CD14-positive monocyte (primary cell): ENCODE results near the gene TIFAB. TPM values are rescaled to one million over a fixed set of nuclear protein-coding genes. Genes with fewer than 3 reads are reported as not detected.

ENCODE experiments used
- DNase-seq, 3 donors: peaks; one replicate each; pipeline ENCODE4 v3.0.0-alpha.2; 2011 to 2022
- H2AFZ ChIP-seq: 2 replicates; pipeline ENCODE4 v1.6.0; 2012; ENCODE audit warnings: mild to moderate bottlenecking, low read depth, low read length, inconsistent platforms; ENCODE audit not compliant: insufficient read depth, poor library complexity, severe bottlenecking
- H3K27ac ChIP-seq, 2 donors: 1 replicate in 1 of 2; 2 replicates in 1 of 2; pipeline ENCODE4 v1.5.1; 2012 to 2013; ENCODE audit warnings: low read length in 2 of 2, control low read depth in 1 of 2, inconsistent platforms in 1 of 2, low read depth in 1 of 2, mild to moderate bottlenecking in 1 of 2
- H3K27me3 ChIP-seq, 2 donors: one replicate each; pipeline versions ENCODE4 v1.6.0 to v1.6.1; 2011 to 2013; ENCODE audit warnings: low read length in 2 of 2; ENCODE audit not compliant: control insufficient read depth in 2 of 2, insufficient read depth in 2 of 2
- H3K36me3 ChIP-seq, 2 donors: replicated peaks in 1 of 2; 1 replicate in 1 of 2; 2 replicates in 1 of 2; pipeline versions ENCODE4 v1.5.1 to v1.6.1; 2012 to 2013; ENCODE audit warnings: low read length in 2 of 2, control low read depth in 1 of 2, inconsistent platforms in 1 of 2, mild to moderate bottlenecking in 1 of 2; ENCODE audit not compliant: insufficient read depth in 2 of 2, control insufficient read depth in 1 of 2
- H3K4me1 ChIP-seq, 2 donors: 1 replicate in 1 of 2; 2 replicates in 1 of 2; pipeline versions ENCODE4 v1.5.1 to v1.6.1; 2012 to 2013; ENCODE audit warnings: low read length in 2 of 2, control low read depth in 1 of 2, inconsistent platforms in 1 of 2, mild to moderate bottlenecking in 1 of 2, moderate library complexity in 1 of 2; ENCODE audit not compliant: insufficient read depth in 2 of 2, control insufficient read depth in 1 of 2
- H3K4me2 ChIP-seq: replicated peaks from 2 replicates; pipeline ENCODE3; 2012; ENCODE audit warnings: low read length, moderate library complexity, mild to moderate bottlenecking; ENCODE audit not compliant: poor library complexity, severe bottlenecking; ENCODE audit errors: extremely low read depth
- H3K4me3 ChIP-seq, 3 experiments: fragments of 200-600 bp in 1 of 3; sonication (generic) in 1 of 3; replicated peaks in 1 of 3; 1 replicate in 2 of 3; 2 replicates in 1 of 3; pipeline ENCODE4 v1.5.1; 2011 to 2013; ENCODE audit warnings: low read length in 3 of 3, mild to moderate bottlenecking in 3 of 3, control low read depth in 2 of 3, low read depth in 2 of 3, inconsistent platforms in 1 of 3, moderate library complexity in 1 of 3
- H3K79me2 ChIP-seq: 2 replicates; pipeline ENCODE4 v1.6.0; 2012; ENCODE audit warnings: mild to moderate bottlenecking, control low read depth, inconsistent platforms, low read length, moderate library complexity; ENCODE audit not compliant: insufficient read depth
- H3K9ac ChIP-seq: 2 replicates; pipeline ENCODE4 v1.6.0; 2017; ENCODE audit warnings: low read length, mild to moderate bottlenecking; ENCODE audit not compliant: insufficient read depth, poor library complexity, severe bottlenecking
- H3K9me3 ChIP-seq, 2 donors: replicated peaks in 1 of 2; 1 replicate in 1 of 2; 2 replicates in 1 of 2; pipeline versions ENCODE4 v1.5.1 to v1.6.1; 2012 to 2013; ENCODE audit warnings: low read length in 2 of 2, control low read depth in 1 of 2; ENCODE audit not compliant: control insufficient read depth in 1 of 2, insufficient read depth in 1 of 2
- H4K20me1 ChIP-seq: 2 replicates; pipeline ENCODE4 v1.6.0; 2012; ENCODE audit warnings: mild to moderate bottlenecking, low read length, control low read depth, moderate library complexity; ENCODE audit not compliant: insufficient read depth
- H3K27ac Mint-ChIP-seq, 7 donors: one replicate each; pipeline ENCODE4 v1.8.0; 2020; ENCODE audit warnings: mild to moderate bottlenecking in 7 of 7, mixed read lengths in 7 of 7, moderate library complexity in 6 of 7, inconsistent platforms in 2 of 7
- H3K27me3 Mint-ChIP-seq, 3 donors: one replicate each; pipeline ENCODE4 v1.8.0; 2021 to 2022; ENCODE audit warnings: low read depth in 3 of 3, mild to moderate bottlenecking in 3 of 3, mixed read lengths in 3 of 3, moderate library complexity in 3 of 3, inconsistent platforms in 1 of 3
- H3K36me3 Mint-ChIP-seq, 2 donors: one replicate each; pipeline ENCODE4 v1.8.0; 2020; ENCODE audit warnings: mixed read lengths in 2 of 2, inconsistent platforms in 1 of 2, mild to moderate bottlenecking in 1 of 2
- H3K4me1 Mint-ChIP-seq: one replicate; pipeline ENCODE4 v1.8.0; 2020; ENCODE audit warnings: mild to moderate bottlenecking, mixed read lengths
- H3K4me3 Mint-ChIP-seq, 2 donors: one replicate each; pipeline ENCODE4 v1.8.0; 2020; ENCODE audit warnings: mild to moderate bottlenecking in 2 of 2, mixed read lengths in 2 of 2, moderate library complexity in 1 of 2
- H3K9me3 Mint-ChIP-seq, 7 donors: one replicate each; pipeline ENCODE4 v1.8.0; 2020 to 2022; ENCODE audit warnings: mixed read lengths in 7 of 7, mild to moderate bottlenecking in 6 of 7, moderate library complexity in 6 of 7, inconsistent platforms in 2 of 7
- WGBS: methylation state at CpG from one replicate; pipeline ENCODE4 v1.1.5; 2013; ENCODE audit warnings: missing lambda C conversion rate; ENCODE audit not compliant: insufficient coverage; 5-methylcytosine and 5-hydroxymethylcytosine counted together
- intact Hi-C, 2 donors: fragments of 100-400 bp; cut with micrococcal nuclease; formaldehyde crosslinking; loops; one replicate each; pipeline versions ENCODE4 v1.15.0 to v1.15.1; 2023
- polyA plus RNA-seq, 3 donors: library from polyadenylated mRNA; depleted of rRNA in 1 of 3; unstranded in 2 of 3; stranded (reverse) in 1 of 3; fragments of 300-500 nt in 2 of 3; fragments of >200 nt in 1 of 3; fragmentation: Illumina TruSeq in 2 of 3; gene quantifications; 1 replicate in 2 of 3; 2 replicates in 1 of 3; pipeline ENCODE4 v1.2.3, GENCODE V29; 2012 to 2021
- TF ChIP-seq, protein P1 (sequence below): fragments of 200-600 bp; IDR thresholded peaks from one replicate; pipeline ENCODE4 v1.8.0; 2022; ENCODE audit warnings: antibody characterized with exemption, mild to moderate bottlenecking

Gene TIFAB
- polyA plus RNA-seq, 3 donors: 0.29 to 0.71 (median 0.50) TPM

- peak overlapping the region; percentile 87 to 96 (median 92) for H3K27ac Mint-ChIP-seq
- TF ChIP-seq, protein P1, sequence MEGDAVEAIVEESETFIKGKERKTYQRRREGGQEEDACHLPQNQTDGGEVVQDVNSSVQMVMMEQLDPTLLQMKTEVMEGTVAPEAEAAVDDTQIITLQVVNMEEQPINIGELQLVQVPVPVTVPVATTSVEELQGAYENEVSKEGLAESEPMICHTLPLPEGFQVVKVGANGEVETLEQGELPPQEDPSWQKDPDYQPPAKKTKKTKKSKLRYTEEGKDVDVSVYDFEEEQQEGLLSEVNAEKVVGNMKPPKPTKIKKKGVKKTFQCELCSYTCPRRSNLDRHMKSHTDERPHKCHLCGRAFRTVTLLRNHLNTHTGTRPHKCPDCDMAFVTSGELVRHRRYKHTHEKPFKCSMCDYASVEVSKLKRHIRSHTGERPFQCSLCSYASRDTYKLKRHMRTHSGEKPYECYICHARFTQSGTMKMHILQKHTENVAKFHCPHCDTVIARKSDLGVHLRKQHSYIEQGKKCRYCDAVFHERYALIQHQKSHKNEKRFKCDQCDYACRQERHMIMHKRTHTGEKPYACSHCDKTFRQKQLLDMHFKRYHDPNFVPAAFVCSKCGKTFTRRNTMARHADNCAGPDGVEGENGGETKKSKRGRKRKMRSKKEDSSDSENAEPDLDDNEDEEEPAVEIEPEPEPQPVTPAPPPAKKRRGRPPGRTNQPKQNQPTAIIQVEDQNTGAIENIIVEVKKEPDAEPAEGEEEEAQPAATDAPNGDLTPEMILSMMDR: no peak
- Histone ChIP-seq H2AFZ (peak overlapping the region; percentile 32), H3K4me1 (peaks cover 51% of the 10 kb centered on the region in 2 donors), H3K9ac (peak overlapping the region; percentile 1), H3K4me2 (peak overlapping the region; percentile 60), H4K20me1 (no peaks in the 10 kb centered on the region), H3K36me3 (no peaks in the 10 kb centered on the region), H3K27me3 (no peaks in the 10 kb centered on the region), H3K27ac (peak overlapping the region; percentile 51 to 73), H3K79me2 (peaks cover 17% of the 10 kb centered on the region), H3K9me3 (peaks cover 3 to 14% of the 10 kb centered on the region in 2 donors), H3K4me3 (peak overlapping the region in 1 of 3 experiments; percentile 44)
- H3K4me3 Mint-ChIP-seq: peak overlapping the region; percentile 2 to 67
- DNase-seq: peak; percentile 50 to 80 (median 78)
- peaks cover 53% of the 10 kb centered on the region for H3K4me1 Mint-ChIP-seq
- H3K27me3 Mint-ChIP-seq: peaks cover 0 to 2% (median 0%) of the 10 kb centered on the region in 3 donors
- 0% methylated on average over 1 of the region's 7 CpGs for WGBS
- peaks cover 4 to 6% of the 10 kb centered on the region in 2 donors for H3K36me3 Mint-ChIP-seq
- peaks cover 9 to 22% (median 13%) of the 10 kb centered on the region in 7 donors for H3K9me3 Mint-ChIP-seq
- intact Hi-C loops: loop anchor here (5.0 to 10.0 kb wide), 2 partner anchors 34 to 48 kb away; no protein-coding TSS in a partner anchor
These were observed 28.9 kb downstream of the TIFAB start for GRCh38 chr5:135423146-135423845.

GRCh38 chr5:135422419-135422818 is 29.7 kb downstream of the TIFAB start:
- Histone ChIP-seq H3K4me1 (peaks cover 47 to 48% of the 10 kb centered on the region in 2 donors), H3K27me3 (no peaks in the 10 kb centered on the region), H3K79me2 (peaks cover 8% of the 10 kb centered on the region), H3K4me2 (no peak overlapping the region), H3K9me3 (peaks cover 3 to 13% of the 10 kb centered on the region in 2 donors), H4K20me1 (no peaks in the 10 kb centered on the region), H2AFZ (no peak overlapping the region), H3K4me3 (no peak overlapping the region), H3K36me3 (no peaks in the 10 kb centered on the region), H3K9ac (no peak overlapping the region), H3K27ac (no peak overlapping the region)
- H3K4me3 Mint-ChIP-seq: no peak overlapping the region
- intact Hi-C loops: loop anchor here (5.0 to 10.0 kb wide), 2 partner anchors 35 to 48 kb away; no protein-coding TSS in a partner anchor
- TF ChIP-seq, protein P1: no peak
- peaks cover 4 to 6% of the 10 kb centered on the region in 2 donors for H3K36me3 Mint-ChIP-seq
- peaks cover 7 to 20% (median 10%) of the 10 kb centered on the region in 7 donors for H3K9me3 Mint-ChIP-seq
- H3K27me3 Mint-ChIP-seq: peaks cover 0 to 2% (median 0%) of the 10 kb centered on the region in 3 donors
- no peak for DNase-seq
- no peak overlapping the region for H3K27ac Mint-ChIP-seq
- peaks cover 47% of the 10 kb centered on the region for H3K4me1 Mint-ChIP-seq
